ENCODE data around the gene KLF1. TPM values are rescaled to one million over a fixed set of nuclear protein-coding genes. Genes with fewer than 3 reads are reported as not detected.
"Not testable (repeated sequence)": the region's sequence is repeated elsewhere in the genome, so short reads cannot be mapped to it uniquely, and the experiment has no call there.

KLF1 gene
- total RNA-seq, 1 donor from 2014 or later = 1.7 TPM

DNA sequence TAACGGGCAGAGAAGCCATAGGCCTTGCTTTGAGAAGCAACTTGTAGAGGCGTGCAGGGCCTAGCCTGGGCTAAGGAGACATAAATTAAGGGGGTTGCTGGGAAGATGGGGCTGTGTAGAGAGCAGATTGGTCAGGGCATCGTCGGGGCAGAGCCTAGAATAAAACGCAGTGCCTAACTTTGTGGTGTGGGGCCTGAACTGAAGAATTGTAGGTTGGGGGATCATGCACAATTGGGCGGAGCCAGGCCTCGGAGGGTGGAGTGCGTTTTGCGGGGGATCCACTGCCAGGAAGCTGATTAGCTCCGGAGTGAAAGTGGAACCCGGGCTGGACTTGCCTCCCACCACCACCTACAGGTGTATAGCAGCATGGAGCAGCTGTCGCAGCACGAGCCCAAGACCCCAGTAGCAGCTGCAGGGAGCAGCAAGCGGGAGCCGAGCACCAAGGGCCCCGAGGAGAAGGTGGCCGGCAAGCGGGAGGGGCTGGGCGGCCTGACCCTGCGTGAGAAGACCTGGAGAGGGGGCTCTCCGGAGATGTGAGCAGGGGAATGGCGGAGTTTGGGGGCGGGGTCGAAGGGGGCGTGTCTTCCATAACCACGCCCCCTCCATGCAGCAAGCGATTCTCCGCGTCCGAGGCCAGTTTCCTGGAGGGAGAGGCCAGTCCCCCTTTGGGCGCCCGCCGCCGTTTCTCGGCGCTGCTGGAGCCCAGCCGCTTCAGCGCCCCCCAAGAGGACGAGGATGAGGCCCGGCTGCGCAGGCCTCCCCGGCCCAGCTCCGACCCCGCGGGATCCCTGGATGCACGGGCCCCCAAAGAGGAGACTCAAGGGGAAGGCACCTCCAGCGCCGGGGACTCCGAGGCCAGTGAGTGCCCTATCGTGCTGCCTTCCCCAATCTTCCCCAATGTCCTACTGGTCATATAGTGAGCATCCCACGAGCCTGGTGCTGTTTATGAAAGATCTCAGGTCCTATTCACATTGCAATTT lies 19.6 kb downstream of the KLF1 start:
- peak; percentile 36 for DNase-seq

DNA sequence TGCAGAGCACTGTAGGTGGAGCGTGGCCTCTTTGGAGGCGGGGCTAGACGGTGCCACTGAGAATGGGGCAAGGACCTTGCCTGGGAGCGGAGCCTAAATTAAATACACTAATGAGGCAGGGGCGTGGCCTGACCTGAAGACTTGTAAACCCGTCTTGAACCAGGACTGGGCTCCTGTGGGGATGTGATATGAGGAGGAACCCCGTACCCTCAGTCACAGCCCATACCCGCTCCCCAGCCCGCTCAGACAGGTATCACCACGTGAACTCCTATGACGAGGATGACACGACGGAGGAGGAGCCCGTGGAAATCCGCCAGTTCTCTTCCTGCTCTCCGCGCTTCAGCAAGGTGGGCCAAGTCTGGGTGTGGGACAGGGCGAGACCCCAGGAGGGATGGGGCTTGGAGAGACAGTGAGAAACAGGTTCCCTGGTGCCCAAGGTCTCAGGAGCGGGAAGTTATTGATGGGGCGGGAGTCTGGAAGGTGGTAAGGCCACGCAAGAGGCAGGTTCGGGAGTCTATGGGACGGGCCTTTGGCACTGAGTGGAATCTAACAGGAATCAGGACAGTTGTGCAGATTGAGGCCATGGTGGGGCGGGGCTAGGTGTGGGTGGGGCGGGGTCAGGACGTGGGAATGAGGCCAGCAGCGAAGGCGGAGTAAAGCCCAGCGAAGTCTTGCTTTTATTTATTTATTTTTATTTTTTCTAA lies 20.4 kb downstream of the KLF1 start:
- DNase-seq = no peak

DNA sequence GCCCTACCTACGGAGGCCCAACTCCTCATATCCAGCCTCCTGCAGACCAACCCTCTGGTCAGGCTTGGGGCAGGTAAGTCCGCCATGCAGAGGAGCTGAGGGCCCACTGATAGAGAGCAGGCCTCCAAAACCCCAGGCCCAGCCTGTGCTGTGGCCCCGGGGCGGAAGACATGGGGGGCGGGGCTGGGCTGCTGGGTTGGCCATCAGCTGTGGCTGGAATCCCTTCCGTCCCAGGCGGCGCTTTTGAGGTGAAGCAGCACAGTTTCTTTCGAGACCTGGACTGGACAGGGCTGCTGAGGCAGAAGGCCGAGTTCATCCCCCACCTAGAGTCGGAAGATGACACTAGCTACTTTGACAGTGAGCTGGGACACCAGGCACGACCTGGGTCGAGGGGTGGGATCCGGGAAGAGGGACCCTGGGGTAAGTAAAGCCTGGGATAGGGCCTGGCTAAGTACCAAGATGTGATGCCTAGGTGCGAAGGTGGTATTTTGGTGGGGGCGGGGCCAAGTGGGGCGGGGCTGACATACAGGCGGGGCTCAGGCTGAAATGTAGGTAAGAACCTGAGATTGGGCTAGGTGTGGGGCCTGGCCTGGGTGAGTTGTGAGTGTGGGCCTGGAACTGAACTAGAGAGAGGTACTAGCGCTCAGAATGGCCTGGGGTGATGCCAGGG lies 21.1 kb downstream of the KLF1 start:
- no peak for DNase-seq

DNA sequence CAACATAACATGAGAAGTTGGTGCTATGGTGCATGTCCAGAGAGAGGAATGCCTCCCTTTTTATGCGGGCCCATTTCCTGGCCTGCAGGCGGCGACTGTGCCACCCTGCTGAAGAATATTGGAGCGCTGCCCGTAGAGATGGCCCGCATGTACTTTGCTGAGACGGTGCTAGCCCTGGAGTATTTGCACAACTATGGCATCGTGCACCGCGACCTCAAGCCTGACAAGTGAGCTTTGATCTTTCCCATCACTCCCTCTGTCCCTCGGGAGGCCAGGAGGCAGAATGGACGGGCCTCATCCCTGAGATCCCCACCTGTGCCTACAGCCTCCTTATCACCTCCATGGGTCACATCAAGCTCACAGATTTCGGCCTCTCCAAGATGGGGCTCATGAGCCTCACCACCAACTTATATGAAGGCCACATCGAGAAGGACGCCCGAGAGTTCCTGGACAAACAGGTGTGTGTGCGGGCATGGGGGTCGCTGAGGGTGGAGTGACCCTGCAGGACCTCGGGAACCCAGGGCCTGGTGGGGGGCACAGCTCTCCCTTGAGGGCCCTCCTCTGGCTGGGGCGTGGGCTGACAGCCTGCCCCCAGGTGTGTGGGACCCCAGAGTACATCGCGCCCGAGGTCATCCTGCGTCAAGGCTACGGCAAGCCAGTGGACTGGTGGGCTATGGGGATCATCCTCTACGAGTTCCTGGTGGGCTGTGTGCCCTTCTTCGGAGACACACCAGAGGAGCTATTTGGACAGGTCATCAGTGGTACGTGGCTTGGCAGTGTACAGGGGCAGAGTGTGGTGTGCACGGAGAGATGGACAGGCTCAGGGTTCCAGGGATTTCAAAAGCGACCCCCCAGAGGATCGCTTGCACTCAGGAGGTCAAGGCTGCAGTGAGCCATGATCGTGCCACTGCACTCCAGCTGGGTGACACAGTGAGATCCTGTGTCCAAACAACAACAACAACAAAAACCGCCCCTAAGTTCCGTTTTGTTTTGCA lies 22.0 kb downstream of the KLF1 start:
- DNase-seq = no peak

DNA sequence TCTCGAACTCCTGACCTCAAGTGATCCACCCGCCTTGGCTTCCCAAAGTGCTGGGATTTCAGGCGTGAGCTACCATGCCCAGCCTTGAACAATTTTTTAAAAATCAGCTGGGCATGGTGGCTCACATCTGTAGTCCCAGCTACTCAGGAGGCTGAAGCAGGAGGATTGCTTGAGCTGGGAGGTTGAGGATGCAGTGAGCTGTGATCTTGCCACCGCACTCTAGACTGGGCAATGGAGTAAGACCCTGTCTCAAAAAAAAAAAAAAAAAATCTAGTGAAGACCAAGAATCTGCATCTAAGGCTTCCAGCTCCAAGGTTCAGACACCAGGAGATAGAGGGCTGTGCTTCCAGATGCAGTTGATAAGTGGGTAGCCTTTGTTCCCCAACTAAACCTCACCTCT lies 22.9 kb downstream of the KLF1 start:
- no peak for DNase-seq

DNA sequence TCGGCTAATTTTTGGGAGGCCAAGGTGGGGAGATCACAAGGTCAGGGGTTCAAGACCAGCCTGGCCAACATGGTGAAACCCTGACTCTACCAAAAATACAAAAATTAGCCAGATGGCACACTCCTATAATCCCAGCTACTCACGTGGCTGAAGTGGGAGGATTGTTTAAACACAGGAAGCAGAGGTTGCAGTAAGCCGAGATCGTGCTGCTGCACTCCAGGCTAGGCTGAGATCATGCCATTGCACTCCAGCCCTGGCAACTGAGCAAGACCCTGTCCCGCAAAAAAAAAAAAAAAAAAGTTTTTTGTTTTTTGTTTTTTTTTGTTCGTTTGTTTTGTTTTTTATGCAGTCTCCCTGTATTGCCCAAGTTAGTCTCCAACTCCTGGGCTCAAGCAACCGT lies 27.5 kb downstream of the KLF1 start:
- DNase-seq = no peak

DNA sequence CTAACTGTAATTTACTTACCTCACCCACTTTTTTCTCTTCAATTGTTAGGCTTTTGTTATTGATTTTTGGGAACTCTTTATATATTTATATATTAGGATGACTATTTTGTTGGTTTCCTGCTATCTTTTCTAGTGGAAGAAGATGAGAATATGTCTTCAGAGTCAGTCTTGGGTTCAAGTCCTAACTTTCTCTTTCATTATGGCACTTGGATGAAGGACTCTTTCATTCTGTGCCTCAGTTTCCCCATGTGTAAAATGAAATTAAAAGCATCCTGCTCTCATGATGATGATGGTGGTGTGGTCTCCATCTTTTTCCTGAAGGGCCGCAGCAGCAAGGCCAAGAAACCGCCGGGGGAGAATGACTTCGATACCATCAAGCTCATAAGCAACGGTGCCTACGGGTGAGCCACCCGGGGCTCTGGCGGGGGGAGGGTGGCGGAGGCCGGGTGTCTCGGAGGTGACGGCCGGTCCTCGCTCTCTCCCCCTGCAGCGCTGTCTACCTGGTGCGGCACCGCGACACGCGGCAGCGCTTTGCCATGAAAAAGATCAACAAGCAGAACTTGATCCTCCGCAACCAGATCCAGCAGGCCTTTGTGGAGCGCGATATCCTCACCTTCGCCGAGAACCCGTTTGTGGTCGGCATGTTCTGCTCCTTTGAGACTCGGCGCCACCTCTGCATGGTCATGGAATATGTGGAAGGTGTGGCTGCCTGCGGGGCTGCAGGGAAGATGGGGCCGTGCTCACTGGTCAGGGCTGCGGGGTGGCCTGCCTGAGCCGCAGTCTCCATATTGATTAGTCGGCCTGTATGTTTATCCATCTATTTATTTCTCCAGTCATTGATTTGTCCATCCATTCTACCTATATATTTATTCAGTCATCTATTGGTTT lies 28.7 kb downstream of the KLF1 start:
- no peak for DNase-seq

DNA sequence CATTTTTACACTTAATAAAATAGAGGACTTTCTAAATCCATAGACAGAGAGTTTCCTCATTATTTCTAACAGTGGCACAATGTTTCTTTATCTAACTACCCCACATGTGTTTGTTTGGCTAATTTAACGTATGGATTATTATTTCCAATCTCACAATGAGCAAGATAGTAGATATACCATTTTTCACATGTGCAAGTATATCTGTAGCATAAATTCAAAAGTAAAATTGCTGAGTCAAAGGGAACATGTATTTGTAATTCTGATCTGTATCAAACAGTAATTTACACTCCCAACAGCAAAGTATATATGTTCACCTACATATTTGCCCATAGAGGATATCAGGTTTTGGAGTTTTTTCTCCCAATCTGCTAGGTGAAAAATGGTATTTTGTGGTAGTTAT lies 30.3 kb downstream of the KLF1 start:
- no peak for DNase-seq

DNA sequence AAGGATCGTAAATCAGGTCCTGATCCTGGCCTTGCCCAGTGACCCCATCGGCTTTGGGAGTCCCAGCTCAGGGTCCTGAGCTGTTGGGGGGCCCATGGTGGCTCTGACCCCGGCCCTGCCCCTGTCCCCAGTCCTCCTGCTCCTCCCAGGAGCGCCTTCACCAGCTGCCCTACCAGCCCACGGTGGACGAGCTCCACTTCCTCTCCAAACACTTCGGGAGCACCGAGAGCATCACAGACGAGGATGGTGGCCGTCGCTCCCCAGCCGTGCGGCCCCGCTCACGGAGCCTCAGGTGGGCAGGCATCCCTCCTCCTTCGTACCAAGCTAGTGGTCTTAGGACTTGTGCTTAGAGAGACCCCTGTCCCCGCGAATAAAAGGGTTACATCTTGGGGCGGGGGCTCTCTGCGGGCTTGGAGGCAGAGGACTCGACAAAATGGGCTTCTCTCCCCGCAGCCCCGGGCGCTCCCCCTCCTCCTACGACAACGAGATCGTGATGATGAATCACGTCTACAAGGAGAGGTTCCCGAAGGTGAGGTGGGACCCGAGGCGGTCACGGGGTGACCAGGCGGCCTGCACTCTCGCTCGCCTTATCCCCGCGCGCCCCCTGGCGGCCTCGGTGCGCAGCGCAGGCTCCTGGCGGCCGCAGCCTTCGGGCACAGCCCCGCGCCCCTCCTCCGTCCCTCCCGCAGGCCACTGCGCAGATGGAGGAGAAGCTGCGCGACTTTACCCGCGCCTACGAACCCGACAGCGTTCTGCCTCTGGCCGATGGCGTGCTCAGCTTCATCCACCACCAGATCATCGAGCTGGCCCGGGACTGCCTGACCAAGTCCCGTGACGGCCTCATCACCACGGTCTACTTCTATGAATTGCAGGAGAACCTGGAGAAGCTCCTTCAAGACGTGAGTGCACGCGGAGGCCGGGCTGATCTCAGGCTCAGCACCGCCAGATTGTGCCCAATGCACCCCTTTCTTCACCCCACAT lies 39.6 kb downstream of the KLF1 start:
- DNase-seq = no peak

DNA sequence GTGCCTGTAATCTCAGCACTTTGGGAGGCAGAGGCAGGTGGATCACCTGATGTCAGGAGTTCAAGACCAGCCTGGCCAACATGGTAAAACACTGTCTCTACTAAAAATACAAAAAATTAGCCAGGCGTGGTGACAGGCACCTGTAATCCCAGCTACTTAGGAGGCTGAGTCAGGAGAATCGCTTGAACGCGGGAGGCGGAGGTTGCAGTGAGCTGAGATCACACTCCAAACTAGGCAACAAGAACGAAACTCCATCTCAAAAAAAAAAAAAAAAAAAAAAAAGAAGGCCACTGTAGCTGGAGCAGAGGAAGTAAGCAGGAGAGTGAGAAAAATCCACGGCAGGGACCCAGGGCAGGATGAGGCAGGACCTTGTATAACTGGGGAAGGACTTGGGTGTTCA lies 40.4 kb downstream of the KLF1 start:
- not testable (repeated sequence) for DNase-seq

DNA sequence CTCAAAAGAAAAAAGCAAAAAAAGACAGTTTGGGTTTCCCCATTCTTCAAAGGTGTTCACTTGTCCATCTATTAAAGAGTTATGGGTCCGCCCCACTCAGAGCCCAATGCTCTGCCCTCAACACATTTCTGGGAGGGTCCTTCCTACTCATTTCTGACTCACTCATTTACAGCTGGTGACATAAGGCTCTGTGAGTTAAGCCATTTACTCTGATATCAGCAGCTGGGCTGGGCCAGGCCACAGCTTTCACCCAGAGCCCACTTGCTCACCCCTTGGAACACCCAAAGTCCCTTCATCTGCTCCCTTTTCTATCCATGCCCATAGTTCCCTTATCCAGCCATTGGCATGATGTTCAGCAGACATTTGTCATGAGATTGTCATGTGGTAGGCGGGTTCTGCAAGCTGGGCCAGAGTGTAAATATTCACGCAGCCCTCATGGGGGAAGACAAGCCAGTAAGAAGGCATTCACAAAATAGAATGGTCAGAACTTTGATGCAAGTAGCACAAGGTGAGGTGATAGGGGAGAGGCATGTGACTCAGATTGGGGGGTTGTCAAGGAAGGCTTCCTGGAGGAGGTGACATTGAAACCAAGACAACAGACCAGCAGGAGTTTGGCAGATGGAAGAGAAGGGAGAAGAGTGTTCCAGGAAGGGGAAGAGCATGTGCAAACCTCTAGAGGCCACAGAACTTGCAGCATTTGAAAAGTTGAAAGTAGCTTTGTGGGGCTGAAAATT lies 42.8 kb downstream of the KLF1 start:
- DNase-seq = no peak

DNA sequence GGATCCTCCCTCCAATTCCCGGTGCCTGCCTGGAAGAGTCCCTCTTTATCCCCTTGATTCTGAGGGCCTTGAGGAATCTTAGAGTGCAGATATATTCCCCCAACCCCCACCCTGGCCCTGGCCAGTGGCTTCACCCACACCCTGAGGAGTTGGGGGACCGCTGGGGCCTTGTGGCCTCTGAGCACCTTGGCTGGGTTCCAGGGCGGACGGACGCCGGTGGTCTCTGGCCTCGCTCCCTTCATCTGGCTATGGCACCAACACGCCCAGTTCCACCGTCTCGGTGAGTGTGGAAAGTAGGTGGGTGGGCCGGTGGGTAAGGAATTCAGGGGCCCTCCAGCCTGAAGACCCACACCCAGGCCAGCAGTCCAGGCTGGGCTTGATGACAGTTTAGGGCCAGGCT lies 43.7 kb downstream of the KLF1 start:
- DNase-seq = no peak

DNA sequence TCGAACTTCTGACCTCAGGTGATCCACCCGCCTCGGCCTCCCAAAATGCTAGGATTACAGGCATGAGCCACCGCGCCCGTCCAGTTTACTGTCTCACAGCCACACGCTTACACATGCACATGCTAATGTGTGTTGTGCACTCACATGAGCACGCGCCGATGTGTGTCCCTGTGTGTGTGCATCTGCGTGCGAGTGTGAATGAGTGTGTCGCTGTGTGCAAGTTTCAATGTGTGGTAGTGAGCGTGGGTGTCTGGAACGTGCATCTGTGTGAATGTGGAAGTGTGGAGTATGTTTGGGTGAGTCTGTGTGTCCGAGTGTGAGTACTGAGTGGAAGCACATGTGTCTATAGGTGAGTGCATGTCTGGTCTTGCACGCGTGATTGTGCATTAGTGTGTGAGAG lies 44.5 kb downstream of the KLF1 start:
- no peak for DNase-seq

DNA sequence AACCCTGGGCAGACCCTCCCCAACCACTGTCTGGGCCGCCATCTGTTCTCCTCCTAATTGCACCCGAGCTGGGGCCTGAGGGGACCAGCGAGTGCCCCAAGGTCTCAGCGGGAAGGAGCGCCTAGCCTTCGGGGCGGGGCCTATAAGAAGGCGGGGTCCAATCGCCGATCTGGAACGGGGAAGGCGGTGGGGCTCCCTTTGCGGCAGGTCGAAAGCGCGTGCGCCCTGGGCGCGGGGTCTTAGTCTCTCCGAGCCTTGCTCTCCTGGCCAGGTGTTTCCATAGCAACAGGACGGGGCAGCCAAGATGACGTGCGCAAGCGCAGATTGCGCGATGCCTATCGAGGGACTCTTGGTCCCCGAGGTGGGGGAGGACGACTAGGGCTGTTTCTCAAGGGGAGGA lies 45.9 kb downstream of the KLF1 start:
- DNase-seq = no peak

DNA sequence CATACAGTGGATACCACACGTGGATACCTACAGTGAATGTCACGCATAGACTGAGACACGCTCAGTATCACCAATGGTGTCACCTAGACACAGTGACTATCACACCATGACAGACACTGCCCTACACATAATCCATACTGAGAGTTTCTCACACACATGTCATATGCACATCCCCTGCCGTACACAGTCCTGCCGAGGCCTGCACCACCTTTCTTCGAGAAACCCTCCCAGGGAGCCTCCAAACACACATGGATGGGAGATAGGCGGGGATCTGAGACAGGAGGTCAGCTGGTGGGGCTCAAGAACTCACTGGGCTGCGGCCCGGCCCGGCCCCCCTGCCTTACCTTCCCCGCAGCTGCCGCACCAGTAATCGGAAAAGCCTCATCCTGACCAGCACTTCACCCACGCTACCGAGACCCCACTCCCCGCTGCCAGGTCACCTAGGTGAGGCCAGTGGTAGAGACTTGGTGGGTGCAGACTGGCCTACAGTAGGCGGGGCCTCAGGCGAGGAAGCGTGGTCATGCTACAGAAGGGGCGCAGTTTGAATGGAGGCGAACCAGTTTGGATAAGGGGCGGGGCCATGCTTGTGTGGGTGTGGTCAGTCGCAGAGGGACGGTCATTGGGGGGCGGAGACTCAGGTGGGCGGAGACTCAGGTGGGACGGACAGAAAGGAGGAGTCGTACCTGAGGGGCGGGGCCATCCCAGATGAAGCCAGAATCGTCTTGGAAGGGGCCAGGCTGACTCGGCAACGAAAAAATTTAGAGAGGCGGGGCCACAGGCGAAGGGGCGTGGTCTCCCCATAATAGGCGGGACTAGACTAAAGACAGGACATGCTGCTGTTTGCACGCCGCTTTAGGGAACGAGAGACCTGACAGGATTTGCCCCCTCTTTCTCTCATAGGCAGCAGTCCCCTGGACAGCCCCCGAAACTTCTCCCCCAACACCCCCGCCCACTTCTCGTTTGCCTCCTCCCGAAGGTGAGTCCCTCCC lies 46.6 kb downstream of the KLF1 start:
- no peak for DNase-seq

DNA sequence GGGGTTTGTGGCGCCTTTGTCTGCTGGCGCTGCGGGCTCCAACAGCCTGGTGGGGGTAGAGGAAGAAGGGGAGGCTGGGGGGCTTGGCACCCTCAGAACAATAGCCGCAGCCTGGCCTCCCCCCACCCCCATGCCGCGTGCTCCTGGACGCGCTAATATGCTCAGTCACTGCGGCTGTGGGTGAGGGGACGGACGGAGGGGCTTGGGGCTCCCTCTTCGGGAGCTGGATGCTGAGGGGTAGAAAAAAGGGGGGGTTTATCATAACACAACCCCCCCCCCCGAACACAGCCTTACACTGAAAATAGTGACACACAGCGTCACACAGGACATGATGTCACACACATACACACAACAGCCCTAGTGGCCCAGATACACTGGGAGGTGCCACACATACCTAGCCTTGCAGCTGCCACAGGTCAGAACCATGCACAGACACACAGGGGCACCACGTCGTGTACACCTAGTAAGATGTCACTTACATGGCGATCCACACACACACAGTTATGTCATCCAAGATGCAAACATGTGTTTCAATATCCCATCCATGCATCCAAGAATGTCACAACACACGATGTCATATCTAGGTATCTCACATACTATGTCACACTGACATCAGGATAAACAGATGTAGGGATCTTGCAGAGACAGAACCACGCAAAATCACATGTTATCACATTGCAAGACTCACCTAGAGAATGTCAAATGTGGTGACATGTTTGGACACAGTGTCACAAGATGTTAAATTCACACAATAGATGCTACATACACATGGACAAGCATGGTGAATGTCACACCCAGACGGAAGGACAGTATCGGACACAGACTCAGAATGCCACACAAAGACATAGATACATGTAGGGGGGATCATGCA lies 47.9 kb downstream of the KLF1 start:
- DNase-seq = no peak

All from skin of body (tissue), 2 donors.